Adipocyte (in vitro differentiated cells): ENCODE measurements around the gene CHST7.

Experiments used
- DNase-seq: peaks from one replicate; pipeline ENCODE4 v3.0.0-alpha.2; 2015; ENCODE audit warnings: low read depth
- H3K27me3 ChIP-seq: replicated peaks from 2 replicates; pipeline ENCODE4 v1.7.0; 2013; ENCODE audit warnings: mild to moderate bottlenecking, low read length, moderate library complexity; ENCODE audit not compliant: control insufficient read depth, insufficient read depth
- H3K36me3 ChIP-seq: 2 replicates; pipeline ENCODE4 v1.7.0; 2013; ENCODE audit warnings: low read length, mild to moderate bottlenecking, moderate library complexity; ENCODE audit not compliant: control insufficient read depth, insufficient read depth, severe bottlenecking
- H3K4me1 ChIP-seq: 2 replicates; pipeline ENCODE4 v1.7.0; 2013; ENCODE audit warnings: mild to moderate bottlenecking, low read length, moderate library complexity; ENCODE audit not compliant: control insufficient read depth, insufficient read depth
- H3K4me3 ChIP-seq: 2 replicates; pipeline ENCODE4 v1.7.0; 2013; ENCODE audit warnings: mild to moderate bottlenecking, low read length, moderate library complexity
- H3K9ac ChIP-seq: 2 replicates; pipeline ENCODE4 v1.7.0; 2013; ENCODE audit warnings: mild to moderate bottlenecking, low read length, moderate library complexity
- H3K9me3 ChIP-seq: 2 replicates; pipeline ENCODE4 v1.7.0; 2013; ENCODE audit warnings: mild to moderate bottlenecking, low read length, moderate library complexity; ENCODE audit not compliant: control insufficient read depth

The CHST7 gene

DNA sequence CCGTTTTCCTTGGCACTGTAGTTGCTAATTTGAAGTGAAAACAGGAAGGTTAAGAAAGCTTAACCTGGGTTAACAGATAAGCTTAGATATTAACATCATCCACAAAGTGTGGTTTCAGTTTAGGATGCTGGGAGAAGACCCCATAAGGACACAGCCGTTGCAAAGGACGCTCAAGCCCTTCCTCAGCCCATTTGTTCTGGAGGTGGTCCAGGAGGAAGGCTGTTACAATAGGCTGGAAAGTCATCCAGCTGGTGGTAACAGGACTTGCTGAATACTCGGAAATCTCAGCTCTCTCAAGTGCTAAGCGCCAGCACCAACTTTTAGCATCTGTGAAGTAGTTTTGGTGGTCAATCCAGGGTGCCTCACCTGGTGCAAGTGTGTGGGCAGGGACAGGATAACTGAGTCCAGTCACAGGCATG, 14.2 kb downstream of the CHST7 start:
- Histone ChIP-seq H3K4me3 (peak overlapping the region; percentile 54), H3K4me1 (peaks cover 30% of the 10 kb centered on the region), H3K9ac (peak overlapping the region; percentile 41), H3K9me3 (no peaks in the 10 kb centered on the region), H3K36me3 (no peaks in the 10 kb centered on the region), H3K27me3 (peaks cover 3% of the 10 kb centered on the region)
- DNase-seq: peak; percentile 31

DNA sequence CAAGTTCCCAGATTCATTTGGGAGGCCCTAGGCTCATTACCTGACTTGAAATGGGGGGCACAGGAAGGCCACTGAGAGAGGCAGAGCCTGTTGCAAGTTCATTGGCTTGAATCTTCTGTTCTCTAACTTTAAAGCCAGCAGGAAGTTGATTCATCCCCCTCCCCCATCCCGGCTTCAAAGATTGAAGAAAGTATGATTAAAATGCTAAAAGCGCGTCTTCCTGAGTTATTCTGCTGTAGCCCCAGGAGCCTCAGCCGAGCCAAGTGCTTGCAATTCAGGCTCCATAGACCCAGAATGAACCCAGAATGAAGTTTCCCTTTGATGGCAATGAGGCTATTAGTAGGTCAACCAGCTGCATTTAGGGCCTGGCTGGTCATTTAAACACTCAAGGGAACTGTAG, 14.7 kb downstream of the CHST7 start:
- Histone ChIP-seq H3K4me1 (peaks cover 27% of the 10 kb centered on the region), H3K36me3 (no peaks in the 10 kb centered on the region), H3K4me3 (peak overlapping the region; percentile 54), H3K9ac (peak overlapping the region; percentile 41), H3K27me3 (peaks cover 3% of the 10 kb centered on the region), H3K9me3 (peaks cover 3% of the 10 kb centered on the region)
- DNase-seq: peak; percentile 65

DNA sequence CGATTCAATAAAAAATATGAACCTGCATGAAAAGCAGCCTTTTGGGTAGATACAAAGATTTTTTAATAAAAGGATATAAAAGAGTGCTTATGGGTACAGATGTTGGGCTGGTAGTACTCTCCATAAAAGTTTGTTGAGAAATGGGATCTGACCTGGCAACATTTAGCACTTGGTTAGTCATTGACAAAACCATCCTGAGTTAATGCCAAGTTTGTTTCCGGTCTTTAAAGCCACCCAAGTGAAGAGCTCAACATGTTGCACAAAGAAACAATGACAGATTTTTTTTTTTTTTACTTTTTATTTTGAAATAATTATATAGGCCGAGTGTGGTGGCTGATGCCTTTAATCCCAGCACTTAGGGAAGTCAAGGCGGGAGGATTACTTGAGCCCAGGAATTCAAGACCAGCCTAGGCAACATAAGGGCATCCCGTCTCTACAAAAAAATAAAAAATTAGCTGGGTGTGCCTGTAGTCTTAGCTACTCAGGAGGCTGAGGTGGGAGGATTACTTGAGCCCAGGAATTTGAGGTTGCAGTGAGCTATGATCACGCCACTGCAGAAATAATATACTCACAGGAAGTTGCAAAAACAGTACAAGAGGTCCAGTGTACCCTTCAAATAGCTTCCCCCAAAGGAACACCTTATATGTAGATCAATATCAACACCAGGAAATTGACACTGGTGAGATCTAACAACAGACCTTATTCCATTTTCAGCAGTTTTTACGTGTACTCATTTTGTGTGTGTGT, 16.6 kb downstream of the CHST7 start:
- peak; percentile 66 for DNase-seq

DNA sequence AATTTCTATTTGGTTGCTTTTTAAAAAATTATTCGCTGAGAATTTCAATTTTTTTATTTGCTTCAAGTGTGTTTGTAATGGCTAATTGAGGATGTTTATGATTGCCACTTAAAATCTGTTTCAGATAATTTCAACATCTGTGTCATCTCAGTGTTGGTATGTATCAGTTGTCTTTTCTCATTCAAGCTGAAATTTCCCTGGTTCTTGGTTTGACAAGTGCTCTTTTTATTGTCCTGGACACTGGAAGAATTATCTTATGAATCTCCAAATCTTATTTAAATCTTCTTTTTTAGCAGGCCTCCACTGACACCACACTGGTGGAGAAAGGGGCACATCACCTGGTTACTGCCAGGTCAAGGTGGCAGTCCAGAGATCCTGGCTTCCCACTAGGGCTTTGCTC, 21.5 kb downstream of the CHST7 start:
- Histone ChIP-seq H3K36me3 (no peaks in the 10 kb centered on the region), H3K27me3 (peaks cover 4% of the 10 kb centered on the region), H3K9ac (no peak overlapping the region), H3K4me1 (no peaks in the 10 kb centered on the region), H3K9me3 (peaks cover 8% of the 10 kb centered on the region), H3K4me3 (no peak overlapping the region)
- DNase-seq: no peak

More for the DNA sequence above, 16.6 kb downstream of the CHST7 start:
- H3K4me1 ChIP-seq: peaks cover 24% of the 10 kb centered on the region
- no peaks in the 10 kb centered on the region for H3K36me3 ChIP-seq
- no peak overlapping the region for H3K4me3 ChIP-seq
- peaks cover 8% of the 10 kb centered on the region for H3K9me3 ChIP-seq
- no peak overlapping the region for H3K9ac ChIP-seq
- H3K27me3 ChIP-seq: peaks cover 4% of the 10 kb centered on the region

DNA sequence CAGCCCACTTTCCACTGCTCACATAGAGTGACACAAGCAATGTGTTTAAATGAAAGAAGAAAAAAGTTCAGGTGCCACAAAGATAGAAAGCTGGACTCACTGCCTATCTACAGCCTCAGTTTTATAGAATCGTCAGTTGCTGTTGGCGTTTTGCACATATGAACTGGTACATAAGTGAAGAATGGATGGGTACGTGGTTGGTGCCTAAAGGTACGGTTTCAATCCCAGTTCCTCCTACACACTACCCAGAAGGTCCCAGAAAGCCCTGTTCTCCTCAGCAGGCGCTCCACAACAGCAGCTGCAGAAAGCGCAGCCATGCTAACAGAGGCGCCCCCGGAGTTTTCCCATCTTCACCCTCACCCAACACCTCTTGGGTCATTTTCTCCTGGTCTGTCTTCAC, 23.6 kb downstream of the CHST7 start:
- DNase-seq: no peak
- Histone ChIP-seq H3K9ac (no peak overlapping the region), H3K4me1 (no peaks in the 10 kb centered on the region)

DNA sequence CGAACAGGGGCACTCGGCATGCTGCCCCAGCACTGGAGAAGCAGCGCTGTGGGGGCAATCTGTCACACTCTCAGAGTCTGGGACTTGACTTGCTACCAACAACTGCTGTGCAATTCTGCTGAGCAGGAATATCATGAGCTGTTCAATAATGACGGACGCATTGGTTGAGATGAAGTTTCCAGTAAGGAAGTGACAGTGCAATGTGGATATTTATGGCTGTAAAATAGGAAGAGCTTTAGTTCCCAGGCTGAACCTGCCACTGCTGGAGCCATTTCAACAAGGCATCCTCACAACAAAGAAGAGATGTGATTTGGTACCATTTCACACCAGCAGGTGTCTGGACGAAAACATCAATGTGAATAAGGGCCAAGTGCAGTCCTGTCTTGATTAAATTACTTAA, 24.2 kb downstream of the CHST7 start:
- Histone ChIP-seq H3K27me3 (peaks cover 7% of the 10 kb centered on the region), H3K9me3 (peaks cover 8% of the 10 kb centered on the region), H3K4me1 (no peaks in the 10 kb centered on the region), H3K36me3 (no peaks in the 10 kb centered on the region), H3K9ac (no peak overlapping the region), H3K4me3 (no peak overlapping the region)
- no peak for DNase-seq

More for the DNA sequence above, 23.6 kb downstream of the CHST7 start:
- H3K9me3 ChIP-seq: peaks cover 8% of the 10 kb centered on the region
- H3K27me3 ChIP-seq: peaks cover 7% of the 10 kb centered on the region
- H3K36me3 ChIP-seq: no peaks in the 10 kb centered on the region
- no peak overlapping the region for H3K4me3 ChIP-seq

DNA sequence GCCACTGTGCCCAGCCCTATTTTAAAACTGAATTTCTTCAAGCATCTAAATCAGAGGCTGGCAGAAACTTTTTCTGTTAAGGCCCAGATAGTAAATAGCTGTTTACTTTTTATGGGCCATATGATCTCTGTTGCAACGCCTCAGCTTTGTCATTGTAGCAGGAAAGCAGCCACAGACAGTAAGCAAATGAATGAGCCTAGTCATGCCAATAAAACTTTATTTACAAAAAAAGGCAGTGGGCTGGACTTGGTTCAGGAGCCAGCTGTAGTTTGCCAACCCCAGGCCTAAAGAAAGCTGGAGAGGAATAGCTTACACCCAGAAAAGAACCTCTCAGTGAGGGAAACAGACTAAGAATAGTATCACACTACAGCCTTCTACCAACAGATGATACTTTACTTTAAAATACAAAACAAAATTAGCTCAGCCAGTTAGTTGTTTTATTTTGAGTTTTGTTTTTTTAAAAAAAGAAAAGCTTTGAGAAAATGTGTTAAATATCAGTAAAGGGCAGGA, 25.5 kb downstream of the CHST7 start:
- DNase-seq: no peak
- H3K36me3 ChIP-seq: no peaks in the 10 kb centered on the region
- H3K9ac ChIP-seq: no peak overlapping the region
- peaks cover 7% of the 10 kb centered on the region for H3K27me3 ChIP-seq
- H3K4me1 ChIP-seq: no peaks in the 10 kb centered on the region
- H3K9me3 ChIP-seq: no peaks in the 10 kb centered on the region
- no peak overlapping the region for H3K4me3 ChIP-seq

DNA sequence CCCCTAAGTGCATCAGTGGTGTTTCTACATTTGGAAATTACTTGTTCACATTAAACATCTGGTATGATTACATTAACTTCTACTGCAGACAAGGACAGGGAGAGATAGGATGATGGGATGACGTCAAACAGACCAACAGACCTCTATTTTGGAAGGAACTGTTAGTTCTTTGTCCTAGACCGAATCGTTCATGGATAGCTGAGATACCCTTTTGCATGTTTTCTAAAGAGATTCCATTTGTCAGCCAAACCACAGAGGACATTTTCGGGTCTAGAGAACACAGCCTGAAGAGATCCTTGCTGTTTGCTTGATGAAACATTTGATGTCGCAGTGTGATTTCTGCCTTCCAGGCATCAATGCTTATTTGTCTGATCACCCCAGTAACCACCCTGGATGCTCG, 27.7 kb downstream of the CHST7 start:
- Histone ChIP-seq H3K4me1 (no peaks in the 10 kb centered on the region), H3K9ac (no peak overlapping the region)
- DNase-seq: peak; percentile 55

DNA sequence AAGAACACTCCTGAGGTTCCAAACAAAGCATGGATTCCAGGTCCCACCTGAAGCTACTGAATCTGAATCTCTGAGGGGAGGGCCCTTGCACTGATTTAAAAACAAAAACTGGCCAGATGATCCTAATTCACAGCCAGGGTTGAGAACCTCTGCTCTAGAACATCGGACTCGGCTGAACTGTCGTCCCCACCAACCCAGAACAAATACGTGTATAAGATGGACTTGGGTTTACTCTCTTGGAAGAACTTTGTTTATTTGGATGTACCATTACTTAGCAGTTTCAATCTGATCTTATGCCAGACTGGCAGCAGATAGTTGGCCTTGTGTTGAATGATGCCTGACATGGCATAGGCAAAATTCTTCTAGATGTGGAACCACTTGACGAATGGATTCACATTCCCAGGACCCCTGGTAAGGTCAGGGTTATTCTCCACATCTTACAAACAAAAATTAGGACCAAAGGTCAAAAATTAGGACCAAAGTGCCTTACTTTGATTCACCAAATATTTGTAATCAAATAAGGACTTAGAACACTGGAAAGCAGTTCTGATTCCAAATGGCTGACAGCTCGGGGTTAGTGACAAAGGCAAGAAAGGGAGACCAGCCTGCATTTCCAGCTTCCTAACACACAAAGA, 29.0 kb downstream of the CHST7 start:
- Histone ChIP-seq H3K36me3 (no peaks in the 10 kb centered on the region), H3K9ac (no peak overlapping the region), H3K9me3 (no peaks in the 10 kb centered on the region), H3K4me3 (no peak overlapping the region), H3K27me3 (peaks cover 7% of the 10 kb centered on the region), H3K4me1 (no peaks in the 10 kb centered on the region)
- DNase-seq: no peak

More for the DNA sequence above, 27.7 kb downstream of the CHST7 start:
- Histone ChIP-seq H3K36me3 (no peaks in the 10 kb centered on the region), H3K4me3 (no peak overlapping the region), H3K27me3 (peaks cover 7% of the 10 kb centered on the region), H3K9me3 (no peaks in the 10 kb centered on the region)

DNA sequence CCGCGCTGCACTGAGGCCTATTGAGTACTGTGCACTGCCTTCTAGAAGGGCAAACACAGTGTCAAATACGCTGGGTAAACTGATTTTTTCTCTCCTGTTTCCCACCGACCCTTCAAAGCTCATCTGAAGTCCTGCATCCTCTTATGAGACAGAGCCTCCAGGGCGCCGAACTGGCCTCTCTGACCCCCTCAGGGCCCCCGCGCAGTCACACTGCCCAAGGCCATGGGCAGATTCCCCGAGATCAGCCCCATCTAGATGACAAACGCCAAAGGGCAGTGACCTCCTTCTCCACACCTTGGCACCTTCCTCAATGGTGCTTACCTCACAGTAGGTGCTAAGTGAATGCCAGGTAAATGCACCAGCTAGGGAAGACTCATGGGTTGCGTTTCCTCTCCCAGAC, 34.4 kb downstream of the CHST7 start:
- H3K4me1 ChIP-seq: no peaks in the 10 kb centered on the region
- H3K9me3 ChIP-seq: no peaks in the 10 kb centered on the region
- H3K36me3 ChIP-seq: no peaks in the 10 kb centered on the region
- DNase-seq: no peak
- H3K27me3 ChIP-seq: peaks cover 4% of the 10 kb centered on the region
- no peak overlapping the region for H3K4me3 ChIP-seq
- H3K9ac ChIP-seq: no peak overlapping the region

DNA sequence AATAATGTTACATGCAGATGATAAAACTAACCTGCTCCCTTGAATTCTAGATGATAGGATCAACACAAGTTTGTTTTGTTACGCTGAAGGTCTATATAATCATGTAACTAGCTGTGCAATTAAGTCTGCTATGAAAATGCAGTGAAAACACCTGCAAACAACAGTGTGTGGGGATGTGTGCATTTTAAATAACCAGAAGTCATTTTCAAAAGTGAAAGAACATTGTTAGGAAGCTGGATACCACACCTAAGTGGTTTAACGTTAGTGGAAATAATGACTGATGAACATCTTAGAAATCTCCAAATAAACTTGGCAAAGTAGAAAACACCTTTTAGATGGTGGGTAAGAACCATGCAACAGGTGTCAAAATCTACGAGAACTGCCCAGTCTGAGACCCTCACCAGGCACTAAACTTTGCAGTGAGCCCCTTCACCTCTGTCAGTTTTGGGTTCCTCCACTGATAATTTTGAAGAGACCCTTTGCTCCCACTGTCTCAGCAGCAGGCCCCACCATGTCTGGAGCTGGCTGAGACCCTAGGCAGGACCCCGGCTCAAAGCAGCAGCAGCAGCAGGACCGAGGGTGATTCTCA, 36.6 kb downstream of the CHST7 start:
- Histone ChIP-seq H3K36me3 (no peaks in the 10 kb centered on the region), H3K4me1 (no peaks in the 10 kb centered on the region), H3K27me3 (peaks cover 5% of the 10 kb centered on the region), H3K9ac (no peak overlapping the region), H3K4me3 (no peak overlapping the region), H3K9me3 (peaks cover 5% of the 10 kb centered on the region)
- DNase-seq: no peak
